A673 (cell line): ENCODE measurements around the gene HPS3. TPM values are rescaled to one million over a fixed set of nuclear protein-coding genes. Genes with fewer than 3 reads are reported as not detected.

Experiments
- BruUV-seq: library from RNA; stranded (reverse); fragments of 400-500 nt; replicated peaks from 2 replicates; lab custom pipeline; 2021; lab: Mats Ljungman, UMichigan
- CTCF ChIA-PET: fragments of 300-600 bp; sonication (Branson Sonifier 250); formaldehyde crosslinking; loops from one replicate; lab custom pipeline; 2022; ENCODE audit warnings: antibody characterized with exemption; lab: Charles Lee
- POLR2A ChIA-PET: fragments of 300-600 bp; sonication (Branson Sonifier 250); formaldehyde crosslinking; loops from one replicate; lab custom pipeline; 2022; ENCODE audit warnings: antibody characterized with exemption; ENCODE audit not compliant: low non-redundant PET; lab: Charles Lee
- DNase-seq: peaks from one replicate; pipeline ENCODE4 v3.0.0-alpha.2; 2015; ENCODE audit warnings: low spot score
- H3K27ac ChIP-seq: fragments of 200-600 bp; sonication (generic); 2 replicates; pipeline ENCODE4 v1.5.1; 2016; ENCODE audit warnings: mixed run types, low read depth, mild to moderate bottlenecking, mixed read lengths, antibody characterized with exemption, low read length; ENCODE audit not compliant: poor library complexity, severe bottlenecking
- H3K27me3 ChIP-seq: fragments of 200-600 bp; sonication (generic); replicated peaks from 2 replicates; pipeline ENCODE4 v1.6.1; 2017; ENCODE audit warnings: mixed run types, low read depth, mild to moderate bottlenecking, mixed read lengths, antibody characterized with exemption, low read length; ENCODE audit not compliant: insufficient read depth, poor library complexity
- H3K36me3 ChIP-seq: fragments of 200-600 bp; sonication (generic); 2 replicates; pipeline ENCODE4 v1.6.1; 2016; ENCODE audit warnings: mixed run types, mild to moderate bottlenecking, mixed read lengths, antibody characterized with exemption, low read length; ENCODE audit not compliant: insufficient read depth, poor library complexity, severe bottlenecking
- H3K4me1 ChIP-seq: fragments of 200-600 bp; sonication (generic); 2 replicates; pipeline ENCODE4 v1.6.1; 2017; ENCODE audit warnings: mixed run types, mild to moderate bottlenecking, mixed read lengths, antibody characterized with exemption, low read length; ENCODE audit not compliant: insufficient read depth, poor library complexity, severe bottlenecking
- H3K4me3 ChIP-seq: fragments of 200-600 bp; sonication (generic); 2 replicates; pipeline ENCODE4 v1.5.1; 2016; ENCODE audit warnings: low read depth, mixed run types, mild to moderate bottlenecking, mixed read lengths, low read length; ENCODE audit not compliant: poor library complexity, severe bottlenecking
- H3K9me3 ChIP-seq: fragments of 200-600 bp; sonication (generic); 2 replicates; pipeline ENCODE4 v1.6.1; 2016; ENCODE audit warnings: mixed run types, low read depth, mild to moderate bottlenecking, mixed read lengths, antibody characterized with exemption, low read length; ENCODE audit not compliant: poor library complexity, severe bottlenecking
- EZH2 ChIP-seq: fragments of 200-600 bp; sonication (generic); IDR thresholded peaks from 2 replicates; pipeline ENCODE4 v1.6.1; 2017; ENCODE audit warnings: borderline replicate concordance, low read depth, mild to moderate bottlenecking, mixed read lengths, antibody characterized with exemption, low read length; ENCODE audit not compliant: poor library complexity, severe bottlenecking
- intact Hi-C: fragments of 100-400 bp; cut with micrococcal nuclease; formaldehyde crosslinking; loops from one replicate; pipeline ENCODE4 v1.10.0; 2022; ENCODE audit not compliant: unreplicated experiment
- total RNA-seq: library from RNA; stranded (reverse); gene quantifications from 2 replicates; pipeline ENCODE4 v1.2.3, GENCODE V29; 2021
- TF ChIP-seq, protein P1 (sequence below): fragments of 300-800, 200-600 bp; sonication (generic); conservative IDR thresholded peaks from 2 replicates; pipeline ENCODE4 v1.5.1; 2017; ENCODE audit warnings: low read depth, mild to moderate bottlenecking, antibody characterized with exemption, low read length, moderate library complexity, mixed read lengths

The HPS3 gene
- total RNA-seq, 1 experiment from 2014 or later = 12.6 TPM

GRCh38 chr3:149153402-149153801 is 24.0 kb downstream of the HPS3 start:
- no peaks in the 10 kb centered on the region for H3K36me3 ChIP-seq
- H3K4me1 ChIP-seq = no peaks in the 10 kb centered on the region
- no peak for DNase-seq
- H3K9me3 ChIP-seq = no peaks in the 10 kb centered on the region
- no TSS peak for BruUV-seq
- H3K4me3 ChIP-seq = no peak overlapping the region
- ChIA-PET CTCF (no interaction called here), POLR2A (no interaction called here)
- intact Hi-C loops = no loop called here
- H3K27ac ChIP-seq = no peak overlapping the region
- TF ChIP-seq EZH2 = no peak
- TF ChIP-seq, protein P1, sequence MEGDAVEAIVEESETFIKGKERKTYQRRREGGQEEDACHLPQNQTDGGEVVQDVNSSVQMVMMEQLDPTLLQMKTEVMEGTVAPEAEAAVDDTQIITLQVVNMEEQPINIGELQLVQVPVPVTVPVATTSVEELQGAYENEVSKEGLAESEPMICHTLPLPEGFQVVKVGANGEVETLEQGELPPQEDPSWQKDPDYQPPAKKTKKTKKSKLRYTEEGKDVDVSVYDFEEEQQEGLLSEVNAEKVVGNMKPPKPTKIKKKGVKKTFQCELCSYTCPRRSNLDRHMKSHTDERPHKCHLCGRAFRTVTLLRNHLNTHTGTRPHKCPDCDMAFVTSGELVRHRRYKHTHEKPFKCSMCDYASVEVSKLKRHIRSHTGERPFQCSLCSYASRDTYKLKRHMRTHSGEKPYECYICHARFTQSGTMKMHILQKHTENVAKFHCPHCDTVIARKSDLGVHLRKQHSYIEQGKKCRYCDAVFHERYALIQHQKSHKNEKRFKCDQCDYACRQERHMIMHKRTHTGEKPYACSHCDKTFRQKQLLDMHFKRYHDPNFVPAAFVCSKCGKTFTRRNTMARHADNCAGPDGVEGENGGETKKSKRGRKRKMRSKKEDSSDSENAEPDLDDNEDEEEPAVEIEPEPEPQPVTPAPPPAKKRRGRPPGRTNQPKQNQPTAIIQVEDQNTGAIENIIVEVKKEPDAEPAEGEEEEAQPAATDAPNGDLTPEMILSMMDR = no peak
- H3K27me3 ChIP-seq = no peaks in the 10 kb centered on the region

DNA sequence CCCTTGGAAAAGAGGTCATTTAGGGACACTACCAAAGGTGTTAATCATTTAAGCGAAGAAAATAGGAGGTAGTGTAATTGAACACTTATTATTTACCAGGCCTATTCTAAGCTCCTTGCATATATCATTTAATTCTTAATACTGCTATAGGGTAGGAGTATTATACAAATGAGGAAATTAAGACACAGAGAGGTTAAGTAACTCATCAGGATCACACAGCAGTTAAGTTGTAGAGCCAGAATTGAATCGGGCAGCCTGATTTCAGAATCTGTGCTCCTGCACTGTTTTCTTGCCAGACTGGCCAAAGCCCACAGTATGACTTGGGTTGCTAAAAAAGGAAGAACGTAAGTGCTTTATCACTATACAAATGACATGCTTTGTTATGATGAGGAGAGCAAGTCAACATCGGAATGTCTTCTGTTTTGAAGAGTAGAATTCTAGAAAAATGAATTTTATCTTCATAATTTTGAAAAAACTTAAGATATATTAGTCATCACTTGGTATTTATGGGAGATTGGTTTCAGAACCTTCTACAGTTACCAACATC is 31.4 kb downstream of the HPS3 start:
- intact Hi-C loops = no loop called here
- DNase-seq = no peak
- Histone ChIP-seq H3K4me3 (no peak overlapping the region), H3K4me1 (no peaks in the 10 kb centered on the region), H3K27me3 (no peaks in the 10 kb centered on the region), H3K27ac (no peak overlapping the region), H3K9me3 (no peaks in the 10 kb centered on the region), H3K36me3 (no peaks in the 10 kb centered on the region)
- CTCF ChIA-PET = no interaction called here
- TF ChIP-seq, protein P1 = no peak
- no peak for TF ChIP-seq EZH2
- POLR2A ChIA-PET = no interaction called here
- no TSS peak for BruUV-seq

DNA sequence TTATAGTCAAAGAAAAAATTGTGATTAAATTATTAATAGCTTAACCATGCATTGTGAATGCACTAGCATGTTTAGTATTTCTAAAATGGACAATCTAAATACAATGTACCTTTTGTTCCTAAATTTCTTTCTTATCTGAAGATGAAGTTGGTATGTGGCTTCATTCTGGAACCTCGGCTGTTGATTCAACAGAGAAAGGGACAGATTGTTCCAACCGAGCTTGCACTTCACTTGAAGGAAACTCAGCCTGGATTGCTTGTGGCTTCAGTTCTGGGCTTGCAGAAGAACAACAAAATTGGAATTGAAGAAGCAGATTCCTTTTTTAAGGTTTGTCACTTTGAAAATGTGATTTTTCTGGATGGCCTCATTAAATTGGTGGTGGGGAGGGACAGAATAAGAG is 32.6 kb downstream of the HPS3 start:
- no TSS peak for BruUV-seq
- H3K36me3 ChIP-seq = no peaks in the 10 kb centered on the region
- POLR2A ChIA-PET = no interaction called here

More for the DNA sequence above, 32.6 kb downstream of the HPS3 start:
- H3K27ac ChIP-seq = no peak overlapping the region
- intact Hi-C loops = no loop called here
- H3K4me1 ChIP-seq = no peaks in the 10 kb centered on the region
- no peak overlapping the region for H3K4me3 ChIP-seq
- H3K9me3 ChIP-seq = no peaks in the 10 kb centered on the region
- TF ChIP-seq, protein P1 = no peak
- no peak for TF ChIP-seq EZH2
- H3K27me3 ChIP-seq = no peaks in the 10 kb centered on the region
- no peak for DNase-seq
- CTCF ChIA-PET = no interaction called here
